Osteocyte (in vitro differentiated cells): ENCODE measurements around the gene STON2. TPM values are rescaled to one million over a fixed set of nuclear protein-coding genes. Genes with fewer than 3 reads are reported as not detected.

ENCODE experiments used
- DNase-seq: peaks from one replicate; pipeline ENCODE4 v3.0.0; 2021; ENCODE audit warnings: mixed read lengths; ENCODE audit not compliant: unreplicated experiment; ENCODE audit errors: extremely low spot score
- H3K27ac Mint-ChIP-seq: one replicate; pipeline ENCODE4 v1.8.0; 2021; ENCODE audit warnings: mild to moderate bottlenecking, mixed read lengths; ENCODE audit not compliant: unreplicated experiment
- H3K27me3 Mint-ChIP-seq: one replicate; pipeline ENCODE4 v1.8.0; 2021; ENCODE audit warnings: mixed read lengths; ENCODE audit not compliant: unreplicated experiment
- H3K36me3 Mint-ChIP-seq: one replicate; pipeline ENCODE4 v1.8.0; 2021; ENCODE audit warnings: mixed read lengths; ENCODE audit not compliant: unreplicated experiment
- H3K4me1 Mint-ChIP-seq: one replicate; pipeline ENCODE4 v1.8.0; 2021; ENCODE audit warnings: mixed read lengths; ENCODE audit not compliant: unreplicated experiment
- H3K4me3 Mint-ChIP-seq: one replicate; pipeline ENCODE4 v1.8.0; 2021; ENCODE audit warnings: mild to moderate bottlenecking, moderate library complexity, mixed read lengths; ENCODE audit not compliant: unreplicated experiment
- H3K9me3 Mint-ChIP-seq: one replicate; pipeline ENCODE4 v1.8.0; 2021; ENCODE audit warnings: mixed read lengths; ENCODE audit not compliant: unreplicated experiment
- total RNA-seq: library from RNA; stranded (reverse); gene quantifications from 2 replicates; pipeline ENCODE4 v1.2.1, GENCODE V29; 2021
- TF ChIP-seq, protein P1 (sequence below): fragments of 200-600 bp; sonication (generic); IDR thresholded peaks from 2 replicates; pipeline ENCODE4 v1.5.0; 2021; ENCODE audit warnings: antibody characterized with exemption, mild to moderate bottlenecking, moderate library complexity

Gene STON2
- total RNA-seq, 1 donor from 2014 or later, result not detected

DNA sequence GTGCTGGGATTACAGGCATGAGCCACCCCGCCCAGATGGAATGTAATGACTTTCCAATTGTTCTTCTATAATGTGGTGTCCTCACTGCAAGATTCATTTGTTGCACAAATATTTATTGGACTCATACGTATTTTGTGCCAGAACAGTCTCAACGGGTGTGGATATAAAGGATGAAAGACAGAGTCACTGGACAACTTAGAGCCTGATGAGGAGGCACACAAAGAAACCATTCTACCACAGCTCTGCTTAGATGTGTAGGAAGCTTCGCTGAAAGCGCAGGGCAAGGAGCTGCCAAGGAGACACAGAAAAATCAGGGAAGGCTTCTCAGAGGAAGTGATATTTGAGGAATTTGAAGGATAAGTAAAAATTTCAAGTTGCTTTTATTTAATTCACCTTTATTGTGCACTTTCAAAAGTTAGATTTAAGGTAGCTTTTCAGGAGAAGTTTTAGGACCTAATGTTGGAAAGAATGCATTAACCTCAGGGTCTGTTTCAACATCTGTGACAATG is 41.6 kb upstream of the STON2 start:
- Mint-ChIP-seq H3K4me3 (no peak overlapping the region), H3K36me3 (no peaks in the 10 kb centered on the region), H3K4me1 (peaks cover 5% of the 10 kb centered on the region), H3K27me3 (peaks cover 60% of the 10 kb centered on the region), H3K9me3 (peaks cover 6% of the 10 kb centered on the region), H3K27ac (no peak overlapping the region)
- no peak for DNase-seq
- TF ChIP-seq, protein P1, sequence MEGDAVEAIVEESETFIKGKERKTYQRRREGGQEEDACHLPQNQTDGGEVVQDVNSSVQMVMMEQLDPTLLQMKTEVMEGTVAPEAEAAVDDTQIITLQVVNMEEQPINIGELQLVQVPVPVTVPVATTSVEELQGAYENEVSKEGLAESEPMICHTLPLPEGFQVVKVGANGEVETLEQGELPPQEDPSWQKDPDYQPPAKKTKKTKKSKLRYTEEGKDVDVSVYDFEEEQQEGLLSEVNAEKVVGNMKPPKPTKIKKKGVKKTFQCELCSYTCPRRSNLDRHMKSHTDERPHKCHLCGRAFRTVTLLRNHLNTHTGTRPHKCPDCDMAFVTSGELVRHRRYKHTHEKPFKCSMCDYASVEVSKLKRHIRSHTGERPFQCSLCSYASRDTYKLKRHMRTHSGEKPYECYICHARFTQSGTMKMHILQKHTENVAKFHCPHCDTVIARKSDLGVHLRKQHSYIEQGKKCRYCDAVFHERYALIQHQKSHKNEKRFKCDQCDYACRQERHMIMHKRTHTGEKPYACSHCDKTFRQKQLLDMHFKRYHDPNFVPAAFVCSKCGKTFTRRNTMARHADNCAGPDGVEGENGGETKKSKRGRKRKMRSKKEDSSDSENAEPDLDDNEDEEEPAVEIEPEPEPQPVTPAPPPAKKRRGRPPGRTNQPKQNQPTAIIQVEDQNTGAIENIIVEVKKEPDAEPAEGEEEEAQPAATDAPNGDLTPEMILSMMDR, result no peak

DNA sequence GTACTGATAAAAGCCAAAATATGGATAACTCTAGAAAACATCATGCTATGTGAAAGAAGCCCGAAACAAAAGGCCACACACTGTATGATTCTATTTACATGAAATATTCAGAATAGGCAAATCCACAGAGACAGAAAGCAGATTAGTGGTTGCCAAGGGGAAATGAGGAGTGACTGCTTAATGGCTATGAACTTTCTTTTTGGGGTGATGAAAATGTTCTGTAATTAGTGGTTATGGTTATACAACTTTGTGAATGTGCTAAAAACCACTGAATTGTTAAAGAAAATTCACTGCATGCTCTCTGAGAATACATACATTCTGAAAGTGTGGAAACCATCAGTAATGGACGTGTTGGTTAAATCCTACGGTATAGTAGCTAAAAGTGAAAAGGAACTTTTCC is 39.9 kb upstream of the STON2 start:
- H3K27me3 Mint-ChIP-seq, result peaks cover 68% of the 10 kb centered on the region
- H3K4me3 Mint-ChIP-seq, result no peak overlapping the region
- H3K27ac Mint-ChIP-seq, result no peak overlapping the region
- TF ChIP-seq, protein P1, result no peak
- peaks cover 11% of the 10 kb centered on the region for H3K4me1 Mint-ChIP-seq
- no peak for DNase-seq
- H3K36me3 Mint-ChIP-seq, result no peaks in the 10 kb centered on the region
- peaks cover 6% of the 10 kb centered on the region for H3K9me3 Mint-ChIP-seq

DNA sequence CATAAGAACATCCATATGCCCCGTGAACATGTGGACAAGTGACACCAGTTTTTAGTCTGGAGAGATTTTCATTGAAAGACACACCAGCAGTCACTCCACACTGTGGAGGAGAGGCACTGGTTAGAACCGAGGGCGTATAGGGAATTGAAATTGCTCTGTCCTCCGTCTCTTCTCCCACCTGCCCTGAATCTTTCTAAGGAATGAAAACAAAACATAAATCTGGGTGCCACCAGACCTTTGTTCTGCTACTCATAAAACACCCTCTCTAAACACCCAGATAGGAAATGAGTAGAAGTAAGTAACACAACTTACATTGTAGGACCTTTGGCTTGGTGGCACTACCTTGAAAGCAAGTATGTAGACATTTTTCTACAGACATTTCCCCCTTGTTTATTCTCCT is 37.1 kb upstream of the STON2 start:
- Mint-ChIP-seq H3K9me3 (no peaks in the 10 kb centered on the region), H3K36me3 (no peaks in the 10 kb centered on the region), H3K4me1 (peaks cover 11% of the 10 kb centered on the region), H3K27me3 (peaks cover 80% of the 10 kb centered on the region), H3K4me3 (peak overlapping the region; percentile 61), H3K27ac (no peak overlapping the region)
- TF ChIP-seq, protein P1, result no peak
- DNase-seq, result no peak

DNA sequence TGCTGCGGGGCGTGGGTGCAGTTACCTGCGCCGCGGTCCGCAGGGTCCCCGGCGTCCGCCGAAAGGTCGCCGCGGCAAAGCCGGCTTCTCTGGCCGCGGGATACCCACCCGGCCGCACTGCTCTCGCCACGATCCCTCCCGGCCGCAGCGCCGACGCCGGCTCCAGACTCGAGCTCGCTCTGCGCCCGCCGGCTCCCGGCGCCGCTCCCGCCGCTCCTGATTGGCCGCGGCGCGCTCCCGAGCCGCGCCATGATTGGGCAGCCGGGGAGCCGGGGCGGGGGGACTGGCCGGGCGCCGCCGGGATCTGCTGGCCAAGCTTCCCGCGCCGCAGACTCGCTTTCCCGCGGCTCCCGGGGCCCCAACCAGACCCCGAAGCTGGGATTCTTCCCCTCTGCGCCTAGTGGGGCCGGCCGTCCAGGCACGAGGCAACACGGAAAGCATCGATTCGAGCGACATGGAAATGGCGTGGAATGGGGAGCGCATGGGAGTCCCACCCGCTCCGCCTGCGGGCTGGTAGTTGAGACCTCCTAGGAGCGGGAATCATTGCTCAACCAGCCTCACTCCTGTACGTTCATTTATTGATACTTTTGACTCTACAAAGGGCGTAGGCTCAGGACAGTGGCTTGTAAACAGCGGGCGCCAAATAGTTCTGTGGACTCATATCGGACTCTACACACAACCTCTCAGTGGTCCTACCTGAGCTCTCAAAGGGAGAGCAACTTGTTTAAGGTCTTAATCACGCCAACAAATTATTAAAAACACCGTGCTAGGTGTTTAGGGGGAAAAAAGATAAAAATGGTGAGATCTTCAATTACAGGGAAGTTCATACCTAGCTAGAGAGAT is 36.4 kb upstream of the STON2 start:
- no peaks in the 10 kb centered on the region for H3K9me3 Mint-ChIP-seq
- peak; percentile 89 for DNase-seq
- H3K36me3 Mint-ChIP-seq, result no peaks in the 10 kb centered on the region
- peaks cover 11% of the 10 kb centered on the region for H3K4me1 Mint-ChIP-seq
- TF ChIP-seq, protein P1, result no peak
- no peak overlapping the region for H3K27ac Mint-ChIP-seq
- peak overlapping the region; percentile 61 for H3K4me3 Mint-ChIP-seq
- peaks cover 76% of the 10 kb centered on the region for H3K27me3 Mint-ChIP-seq
